GM12874 (cell line): ENCODE data around the gene ADM2.

Experiments used
- CTCF ChIP-seq: IDR thresholded peaks from 2 replicates; pipeline ENCODE4 v1.5.1; 2011; ENCODE audit warnings: low read depth, mild to moderate bottlenecking, control low read depth, low read length, moderate library complexity; ENCODE audit not compliant: insufficient read depth

ADM2 gene

GRCh38 chr22:50535113-50535512, 53.8 kb downstream of the ADM2 start:
- no peak for TF ChIP-seq CTCF
